Fibroblast of upper back skin (primary cell): ENCODE measurements around the gene LTBR.
"Not testable (repeated sequence)": the region's sequence is repeated elsewhere in the genome, so short reads cannot be mapped to it uniquely, and the experiment has no call there.

Experiments
- DNase-seq: peaks from one replicate; pipeline ENCODE4 v3.0.0-alpha.2; 2013

Gene LTBR

DNA sequence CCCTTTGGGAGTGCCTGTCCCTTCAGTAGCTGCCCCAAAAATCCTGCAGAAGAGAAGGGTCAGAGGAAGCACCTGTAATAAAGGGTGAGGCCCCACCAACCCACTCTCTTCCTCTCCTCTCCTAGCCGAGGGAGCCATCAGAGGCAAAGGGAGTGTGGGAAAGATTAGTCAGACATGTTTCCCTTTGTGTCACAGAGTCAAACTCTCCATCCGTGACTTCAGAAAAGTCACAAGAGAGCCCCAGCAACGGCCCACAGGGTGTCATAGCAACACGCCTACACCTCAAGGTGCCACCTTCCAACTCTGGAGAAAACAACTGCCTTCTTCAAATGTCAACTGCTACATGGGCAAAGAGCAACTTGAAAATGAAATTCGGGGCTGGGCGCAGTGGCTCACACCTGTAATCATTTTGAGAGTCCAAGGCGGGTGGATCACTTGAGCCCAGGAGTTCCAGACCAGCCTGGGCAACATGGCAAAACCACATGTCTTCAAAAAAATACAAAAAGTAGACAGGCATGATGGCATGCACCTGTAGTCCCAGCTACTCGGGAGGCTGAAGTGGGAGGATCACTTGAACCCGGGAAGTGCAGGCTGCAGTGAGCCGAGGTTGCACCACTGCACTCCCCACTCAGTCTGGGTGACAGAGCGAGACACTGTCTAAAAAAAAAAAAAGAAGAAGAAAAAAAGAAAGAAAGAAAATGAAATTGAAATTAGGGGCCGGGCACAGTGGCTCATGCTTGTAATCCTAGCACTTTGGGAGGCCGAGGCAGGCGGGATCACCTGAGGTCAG, 43.1 kb downstream of the LTBR start:
- DNase-seq = no peak

- DNase-seq = not testable (repeated sequence)
Measured at GRCh38 chr12:6427796-6428195, 43.8 kb downstream of the LTBR start.

- DNase-seq = no peak
Measured at GRCh38 chr12:6428326-6428725, 44.4 kb downstream of the LTBR start.

DNA sequence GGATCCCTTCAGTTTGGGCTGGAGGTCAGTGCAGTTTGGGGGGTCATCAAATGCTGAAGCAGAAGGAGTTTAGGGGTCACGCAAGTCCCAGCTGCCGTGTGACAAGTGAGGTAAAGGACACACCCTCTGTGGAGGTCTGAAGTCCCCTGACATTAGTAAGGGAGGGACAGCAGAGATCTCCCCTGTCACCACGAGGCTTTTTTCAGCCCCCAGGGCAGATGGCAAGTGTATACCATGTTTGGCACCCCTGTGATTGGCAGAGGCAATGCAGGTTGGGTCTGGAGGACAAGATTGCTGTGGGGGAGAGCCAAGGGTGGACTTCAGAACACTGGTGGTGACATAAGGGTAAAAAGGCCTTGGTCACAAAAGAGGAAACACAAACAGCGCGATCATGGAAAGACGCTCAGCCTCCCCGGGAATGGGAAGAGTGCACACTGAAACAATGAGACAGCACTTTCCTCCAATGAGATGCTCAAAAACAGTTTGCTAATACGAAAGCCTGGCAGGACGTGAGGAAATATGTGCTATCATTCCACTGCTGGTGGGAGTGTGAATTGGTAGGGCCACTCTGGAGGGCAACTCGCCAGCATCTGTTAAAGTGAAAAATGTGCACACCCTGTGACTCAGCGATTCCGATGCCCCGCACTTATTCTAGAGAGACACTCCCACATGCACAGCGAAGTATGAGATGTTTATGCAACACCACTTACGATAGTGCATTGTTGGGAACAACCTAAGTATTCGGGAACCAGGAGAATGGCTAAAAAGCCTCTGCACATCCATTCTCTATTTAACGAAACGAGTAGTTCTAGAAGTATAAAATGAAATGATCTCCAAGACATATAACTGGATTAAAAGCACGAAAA, 46.4 kb downstream of the LTBR start:
- DNase-seq = peak; percentile 92

- DNase-seq = no peak
Measured at GRCh38 chr12:6432991-6433390, 49.0 kb downstream of the LTBR start.

GRCh38 chr12:6434205-6435140, 50.5 kb downstream of the LTBR start:
- DNase-seq = no peak

- DNase-seq = no peak
Measured at GRCh38 chr12:6435961-6436715, 52.2 kb downstream of the LTBR start.

- no peak for DNase-seq
Measured at GRCh38 chr12:6437586-6437985, 53.6 kb downstream of the LTBR start.

GRCh38 chr12:6438345-6438744, 54.4 kb downstream of the LTBR start:
- DNase-seq = no peak

DNA sequence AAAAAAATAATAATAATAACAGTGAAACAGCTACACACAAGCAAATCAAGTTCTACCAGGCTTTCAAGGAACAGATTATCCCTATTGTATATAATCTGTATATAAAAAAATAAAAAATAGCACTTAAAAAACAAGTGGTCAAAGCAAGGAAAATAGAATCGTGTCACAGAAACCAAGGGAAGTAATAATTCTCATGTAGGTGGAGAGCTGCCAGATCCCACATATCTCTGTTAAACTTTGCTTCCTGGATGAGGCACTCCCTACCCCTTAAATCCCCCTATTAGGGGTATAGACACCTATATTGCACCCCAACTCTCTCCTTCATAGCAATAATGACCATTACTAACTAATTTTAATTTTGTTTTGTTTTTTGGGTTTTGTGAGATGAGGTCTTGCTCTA, 56.4 kb downstream of the LTBR start:
- DNase-seq = no peak
